NCI-H226 (cell line): ENCODE measurements around the gene TSHZ1.
"Not testable (repeated sequence)": the region's sequence is repeated elsewhere in the genome, so short reads cannot be mapped to it uniquely, and the experiment has no call there.

ENCODE experiments used
- DNase-seq: peaks from one replicate; pipeline ENCODE4 v3.0.0-alpha.2; 2015

TSHZ1 gene

GRCh38 chr18:75183524-75183923 is 27.1 kb upstream of the TSHZ1 start:
- DNase-seq = no peak

GRCh38 chr18:75183973-75184493 is 26.6 kb upstream of the TSHZ1 start:
- no peak for DNase-seq

GRCh38 chr18:75185460-75185859 is 25.1 kb upstream of the TSHZ1 start:
- no peak for DNase-seq

- not testable (repeated sequence) for DNase-seq
Observed at GRCh38 chr18:75187702-75188101, 22.9 kb upstream of the TSHZ1 start.

GRCh38 chr18:75189696-75190095 is 20.9 kb upstream of the TSHZ1 start:
- DNase-seq = no peak

GRCh38 chr18:75192899-75193298 is 17.7 kb upstream of the TSHZ1 start:
- DNase-seq = no peak

- DNase-seq = no peak
Observed at GRCh38 chr18:75198036-75198435, 12.6 kb upstream of the TSHZ1 start.

- no peak for DNase-seq
Observed at GRCh38 chr18:75199327-75199726, 11.3 kb upstream of the TSHZ1 start.

GRCh38 chr18:75200071-75200470 is 10.5 kb upstream of the TSHZ1 start:
- DNase-seq = no peak

GRCh38 chr18:75200605-75201280 is 9.9 kb upstream of the TSHZ1 start:
- DNase-seq = no peak

GRCh38 chr18:75201282-75202270 is 9.0 kb upstream of the TSHZ1 start:
- DNase-seq = no peak

GRCh38 chr18:75202696-75203365 is 7.8 kb upstream of the TSHZ1 start:
- DNase-seq = no peak

- no peak for DNase-seq
Observed at GRCh38 chr18:75203416-75204268, 7.0 kb upstream of the TSHZ1 start.

- DNase-seq = no peak
Observed at GRCh38 chr18:75204269-75204731, 6.3 kb upstream of the TSHZ1 start.

GRCh38 chr18:75204732-75205513 is 5.7 kb upstream of the TSHZ1 start:
- DNase-seq = no peak

- no peak for DNase-seq
Observed at GRCh38 chr18:75205514-75206132, 5.0 kb upstream of the TSHZ1 start.

- DNase-seq = no peak
Observed at GRCh38 chr18:75206452-75207309, 3.9 kb upstream of the TSHZ1 start.

GRCh38 chr18:75207310-75208154 is 3.1 kb upstream of the TSHZ1 start:
- DNase-seq = no peak
